H1 (cell line): ENCODE measurements around the gene PRR33.

Experiments
- MAFK ChIP-seq: IDR thresholded peaks from 2 replicates; pipeline ENCODE4 v1.6.1; 2012; ENCODE audit warnings: low read depth, mild to moderate bottlenecking, improper control_type of control experiment, low read length
- TF ChIP-seq, protein P1 (sequence below): fragments of 300-600 bp; sonication (generic); IDR thresholded peaks from 2 replicates; pipeline ENCODE4 v1.7.1; 2012; ENCODE audit warnings: low read length, moderate library complexity, mild to moderate bottlenecking, inconsistent platforms; ENCODE audit not compliant: insufficient replicate concordance

DNA sequence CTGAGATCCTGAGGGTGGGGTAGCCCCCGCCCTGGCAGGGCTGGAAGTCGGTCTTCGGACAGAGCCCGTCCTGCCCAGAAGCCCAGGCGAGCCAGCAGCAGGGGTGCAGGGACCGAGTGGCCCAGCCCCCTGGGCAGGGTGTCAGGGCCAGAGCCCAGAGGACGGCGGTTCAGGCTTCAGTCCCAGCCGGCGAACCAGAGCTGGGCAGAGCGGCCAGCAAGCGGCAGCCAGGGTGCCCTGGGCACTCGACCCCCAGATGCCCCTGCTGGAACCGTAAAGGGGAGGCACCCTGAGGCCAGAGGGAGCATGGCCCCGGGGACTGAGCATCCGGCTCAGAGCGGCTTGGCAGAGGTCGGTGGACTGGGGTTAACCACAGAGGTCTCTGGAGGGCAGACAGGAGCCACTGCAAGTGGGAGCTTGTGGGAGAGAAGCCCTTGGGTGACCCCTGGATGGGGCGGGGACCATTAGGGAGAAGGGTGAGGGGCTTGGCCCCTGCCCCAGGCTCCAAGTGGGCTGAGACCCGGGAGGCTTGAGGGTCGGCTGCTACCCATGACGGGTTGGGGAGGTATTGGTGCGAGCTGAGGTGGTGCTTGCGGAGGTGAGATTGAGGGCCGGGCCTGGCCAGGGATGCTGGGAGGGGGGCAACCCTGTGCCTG is 22.9 kb downstream of the PRR33 start:
- TF ChIP-seq, protein P1, sequence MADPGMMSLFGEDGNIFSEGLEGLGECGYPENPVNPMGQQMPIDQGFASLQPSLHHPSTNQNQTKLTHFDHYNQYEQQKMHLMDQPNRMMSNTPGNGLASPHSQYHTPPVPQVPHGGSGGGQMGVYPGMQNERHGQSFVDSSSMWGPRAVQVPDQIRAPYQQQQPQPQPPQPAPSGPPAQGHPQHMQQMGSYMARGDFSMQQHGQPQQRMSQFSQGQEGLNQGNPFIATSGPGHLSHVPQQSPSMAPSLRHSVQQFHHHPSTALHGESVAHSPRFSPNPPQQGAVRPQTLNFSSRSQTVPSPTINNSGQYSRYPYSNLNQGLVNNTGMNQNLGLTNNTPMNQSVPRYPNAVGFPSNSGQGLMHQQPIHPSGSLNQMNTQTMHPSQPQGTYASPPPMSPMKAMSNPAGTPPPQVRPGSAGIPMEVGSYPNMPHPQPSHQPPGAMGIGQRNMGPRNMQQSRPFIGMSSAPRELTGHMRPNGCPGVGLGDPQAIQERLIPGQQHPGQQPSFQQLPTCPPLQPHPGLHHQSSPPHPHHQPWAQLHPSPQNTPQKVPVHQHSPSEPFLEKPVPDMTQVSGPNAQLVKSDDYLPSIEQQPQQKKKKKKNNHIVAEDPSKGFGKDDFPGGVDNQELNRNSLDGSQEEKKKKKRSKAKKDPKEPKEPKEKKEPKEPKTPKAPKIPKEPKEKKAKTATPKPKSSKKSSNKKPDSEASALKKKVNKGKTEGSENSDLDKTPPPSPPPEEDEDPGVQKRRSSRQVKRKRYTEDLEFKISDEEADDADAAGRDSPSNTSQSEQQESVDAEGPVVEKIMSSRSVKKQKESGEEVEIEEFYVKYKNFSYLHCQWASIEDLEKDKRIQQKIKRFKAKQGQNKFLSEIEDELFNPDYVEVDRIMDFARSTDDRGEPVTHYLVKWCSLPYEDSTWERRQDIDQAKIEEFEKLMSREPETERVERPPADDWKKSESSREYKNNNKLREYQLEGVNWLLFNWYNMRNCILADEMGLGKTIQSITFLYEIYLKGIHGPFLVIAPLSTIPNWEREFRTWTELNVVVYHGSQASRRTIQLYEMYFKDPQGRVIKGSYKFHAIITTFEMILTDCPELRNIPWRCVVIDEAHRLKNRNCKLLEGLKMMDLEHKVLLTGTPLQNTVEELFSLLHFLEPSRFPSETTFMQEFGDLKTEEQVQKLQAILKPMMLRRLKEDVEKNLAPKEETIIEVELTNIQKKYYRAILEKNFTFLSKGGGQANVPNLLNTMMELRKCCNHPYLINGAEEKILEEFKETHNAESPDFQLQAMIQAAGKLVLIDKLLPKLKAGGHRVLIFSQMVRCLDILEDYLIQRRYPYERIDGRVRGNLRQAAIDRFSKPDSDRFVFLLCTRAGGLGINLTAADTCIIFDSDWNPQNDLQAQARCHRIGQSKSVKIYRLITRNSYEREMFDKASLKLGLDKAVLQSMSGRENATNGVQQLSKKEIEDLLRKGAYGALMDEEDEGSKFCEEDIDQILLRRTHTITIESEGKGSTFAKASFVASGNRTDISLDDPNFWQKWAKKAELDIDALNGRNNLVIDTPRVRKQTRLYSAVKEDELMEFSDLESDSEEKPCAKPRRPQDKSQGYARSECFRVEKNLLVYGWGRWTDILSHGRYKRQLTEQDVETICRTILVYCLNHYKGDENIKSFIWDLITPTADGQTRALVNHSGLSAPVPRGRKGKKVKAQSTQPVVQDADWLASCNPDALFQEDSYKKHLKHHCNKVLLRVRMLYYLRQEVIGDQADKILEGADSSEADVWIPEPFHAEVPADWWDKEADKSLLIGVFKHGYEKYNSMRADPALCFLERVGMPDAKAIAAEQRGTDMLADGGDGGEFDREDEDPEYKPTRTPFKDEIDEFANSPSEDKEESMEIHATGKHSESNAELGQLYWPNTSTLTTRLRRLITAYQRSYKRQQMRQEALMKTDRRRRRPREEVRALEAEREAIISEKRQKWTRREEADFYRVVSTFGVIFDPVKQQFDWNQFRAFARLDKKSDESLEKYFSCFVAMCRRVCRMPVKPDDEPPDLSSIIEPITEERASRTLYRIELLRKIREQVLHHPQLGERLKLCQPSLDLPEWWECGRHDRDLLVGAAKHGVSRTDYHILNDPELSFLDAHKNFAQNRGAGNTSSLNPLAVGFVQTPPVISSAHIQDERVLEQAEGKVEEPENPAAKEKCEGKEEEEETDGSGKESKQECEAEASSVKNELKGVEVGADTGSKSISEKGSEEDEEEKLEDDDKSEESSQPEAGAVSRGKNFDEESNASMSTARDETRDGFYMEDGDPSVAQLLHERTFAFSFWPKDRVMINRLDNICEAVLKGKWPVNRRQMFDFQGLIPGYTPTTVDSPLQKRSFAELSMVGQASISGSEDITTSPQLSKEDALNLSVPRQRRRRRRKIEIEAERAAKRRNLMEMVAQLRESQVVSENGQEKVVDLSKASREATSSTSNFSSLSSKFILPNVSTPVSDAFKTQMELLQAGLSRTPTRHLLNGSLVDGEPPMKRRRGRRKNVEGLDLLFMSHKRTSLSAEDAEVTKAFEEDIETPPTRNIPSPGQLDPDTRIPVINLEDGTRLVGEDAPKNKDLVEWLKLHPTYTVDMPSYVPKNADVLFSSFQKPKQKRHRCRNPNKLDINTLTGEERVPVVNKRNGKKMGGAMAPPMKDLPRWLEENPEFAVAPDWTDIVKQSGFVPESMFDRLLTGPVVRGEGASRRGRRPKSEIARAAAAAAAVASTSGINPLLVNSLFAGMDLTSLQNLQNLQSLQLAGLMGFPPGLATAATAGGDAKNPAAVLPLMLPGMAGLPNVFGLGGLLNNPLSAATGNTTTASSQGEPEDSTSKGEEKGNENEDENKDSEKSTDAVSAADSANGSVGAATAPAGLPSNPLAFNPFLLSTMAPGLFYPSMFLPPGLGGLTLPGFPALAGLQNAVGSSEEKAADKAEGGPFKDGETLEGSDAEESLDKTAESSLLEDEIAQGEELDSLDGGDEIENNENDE = no peak
- TF ChIP-seq MAFK = no peak
